ENCODE data around the gene WASL.

The WASL gene

DNA sequence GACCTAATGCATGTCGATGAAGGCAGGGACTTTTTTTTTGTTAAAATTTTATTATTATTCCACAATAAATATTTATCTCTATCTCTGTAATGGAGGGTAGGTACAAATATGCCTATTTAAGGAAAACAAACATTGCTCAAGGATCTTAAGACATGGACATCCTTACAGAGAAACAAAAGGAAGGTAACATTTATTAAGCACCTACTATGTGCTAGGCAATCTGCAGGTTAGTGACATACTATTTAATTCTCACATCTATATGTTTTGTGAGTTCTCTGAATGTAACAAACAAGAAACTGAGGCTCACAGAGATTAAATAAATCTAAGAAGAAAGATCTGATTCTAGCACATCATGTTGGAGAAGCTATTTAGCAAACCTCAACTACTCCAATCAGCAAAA is 61.1 kb downstream of the WASL start:
- DNase-seq = no peak

- DNase-seq = no peak
Measured at GRCh38 chr7:123687161-123687560, 61.6 kb downstream of the WASL start.

GRCh38 chr7:123682690-123683089 is 66.1 kb downstream of the WASL start:
- no peak for DNase-seq

DNA sequence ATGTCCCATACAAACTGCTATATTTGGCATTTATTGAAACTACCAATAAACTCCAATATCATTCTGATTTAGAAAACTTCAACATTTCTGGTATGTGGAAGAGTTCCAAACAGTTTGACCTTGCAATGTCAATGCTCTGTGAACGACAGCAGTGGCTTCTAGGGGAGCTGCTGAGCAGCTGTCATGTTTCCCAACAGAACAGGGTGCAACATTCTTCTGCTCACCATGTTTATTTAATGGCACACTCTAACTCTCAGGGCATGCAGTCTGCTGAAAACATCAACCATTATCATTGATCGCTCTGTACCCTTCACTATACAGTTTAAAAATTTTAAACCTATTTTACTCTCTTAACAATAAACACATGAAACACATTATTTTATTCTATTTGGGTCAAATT is 67.2 kb downstream of the WASL start:
- DNase-seq = no peak

GRCh38 chr7:123680580-123680979 is 68.2 kb downstream of the WASL start:
- DNase-seq = no peak

GRCh38 chr7:123679614-123680013 is 69.2 kb downstream of the WASL start:
- DNase-seq = no peak

GRCh38 chr7:123677061-123677715 is 71.6 kb downstream of the WASL start:
- DNase-seq = no peak

DNA sequence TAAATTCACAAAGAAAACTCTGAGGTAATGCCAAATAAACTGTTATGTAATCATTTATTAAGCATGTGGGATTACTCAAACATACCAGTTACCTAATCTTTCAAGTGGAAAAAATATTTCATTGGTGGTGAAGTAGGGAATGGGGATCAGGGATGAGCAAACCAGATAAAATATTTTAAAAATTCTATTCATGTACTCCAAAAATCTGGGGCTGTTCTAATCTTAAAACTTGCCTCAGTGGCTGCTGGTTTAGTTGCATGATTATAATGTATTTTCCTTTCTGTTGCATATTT is 73.7 kb downstream of the WASL start:
- no peak for DNase-seq

- DNase-seq = no peak
Measured at GRCh38 chr7:123674399-123675180, 74.2 kb downstream of the WASL start.

DNA sequence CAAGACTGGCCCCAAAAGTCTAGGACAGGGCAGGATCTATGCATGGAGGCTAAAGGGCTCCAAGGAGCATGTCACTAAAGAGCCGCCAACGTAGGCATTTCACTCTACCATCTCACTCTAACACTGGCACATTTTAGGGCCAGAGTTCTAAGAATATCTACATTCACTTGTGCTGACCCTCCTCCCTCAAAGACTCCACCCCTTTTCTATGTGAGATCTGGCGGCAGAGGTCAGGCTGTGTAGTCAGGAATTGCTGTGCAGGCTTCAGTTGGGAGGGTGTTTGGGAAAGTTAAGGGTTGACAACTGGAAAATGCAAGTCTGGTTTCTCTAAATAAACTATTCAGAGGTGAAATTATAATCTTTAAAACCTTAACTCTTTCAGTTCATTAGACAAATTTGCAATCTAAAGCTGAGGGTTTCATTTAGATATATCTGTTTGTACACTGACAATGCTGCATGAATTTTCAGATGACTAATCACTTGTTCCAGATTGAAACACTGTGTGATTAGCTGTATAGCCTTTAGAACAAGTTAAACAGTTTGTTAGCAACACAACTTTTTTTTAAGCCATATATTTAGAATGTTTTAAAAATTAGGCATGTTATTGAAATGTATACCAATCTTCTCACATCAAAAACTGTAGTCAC is 74.9 kb downstream of the WASL start:
- no peak for DNase-seq

DNA sequence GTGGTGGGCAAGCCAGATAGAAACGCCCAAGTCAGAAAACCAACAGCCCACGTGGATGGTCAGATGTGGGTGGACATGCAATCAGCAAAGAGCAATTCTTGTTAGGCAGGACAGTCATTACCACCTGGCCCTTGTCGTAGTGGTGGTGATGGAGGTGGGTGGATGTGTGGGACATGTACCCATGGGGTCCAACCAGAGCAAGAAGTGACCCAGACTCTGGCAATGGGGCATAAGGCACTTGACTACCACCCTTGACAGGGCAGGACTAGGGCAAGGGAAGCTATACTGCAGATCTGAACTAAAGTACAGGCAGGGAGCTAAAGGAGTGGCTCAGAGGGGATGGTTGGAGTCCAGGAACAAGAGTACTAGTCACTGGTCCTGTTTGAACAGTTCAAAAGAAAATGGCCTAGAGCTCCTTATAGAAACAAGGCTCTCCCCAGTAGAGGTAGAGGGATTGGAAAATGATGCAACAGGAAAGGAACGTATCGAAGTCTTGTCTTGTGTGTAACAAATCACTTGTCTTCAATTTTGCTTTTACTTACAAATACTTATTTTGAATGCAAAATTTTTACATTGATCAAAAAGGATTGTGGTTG is 75.6 kb downstream of the WASL start:
- DNase-seq = no peak

DNA sequence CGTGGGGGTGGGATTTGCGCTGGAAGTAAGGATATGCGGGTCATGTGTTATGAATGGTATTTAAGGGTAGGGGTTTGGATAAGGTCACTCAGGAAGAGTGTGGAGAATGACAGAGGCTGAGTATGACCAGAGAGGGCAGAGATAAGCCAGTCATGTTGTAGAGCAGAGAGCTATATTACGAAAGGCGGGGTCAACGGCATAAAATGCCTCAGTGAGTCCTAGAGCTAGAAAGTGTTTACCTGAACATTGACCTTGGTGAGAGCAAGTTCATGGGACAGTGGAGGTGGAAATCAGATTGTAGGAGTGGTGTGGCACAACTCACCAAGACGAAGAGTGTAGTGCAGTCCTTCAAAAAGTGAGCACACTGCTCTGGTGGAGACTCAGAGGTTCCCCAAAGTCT is 79.3 kb downstream of the WASL start:
- no peak for DNase-seq

GRCh38 chr7:123666492-123666891 is 82.3 kb downstream of the WASL start:
- DNase-seq = no peak

- no peak for DNase-seq
Measured at GRCh38 chr7:123665896-123666295, 82.9 kb downstream of the WASL start.

GRCh38 chr7:123665157-123665556 is 83.6 kb downstream of the WASL start:
- no peak for DNase-seq

- no peak for DNase-seq
Measured at GRCh38 chr7:123663200-123663599, 85.6 kb downstream of the WASL start.

DNA sequence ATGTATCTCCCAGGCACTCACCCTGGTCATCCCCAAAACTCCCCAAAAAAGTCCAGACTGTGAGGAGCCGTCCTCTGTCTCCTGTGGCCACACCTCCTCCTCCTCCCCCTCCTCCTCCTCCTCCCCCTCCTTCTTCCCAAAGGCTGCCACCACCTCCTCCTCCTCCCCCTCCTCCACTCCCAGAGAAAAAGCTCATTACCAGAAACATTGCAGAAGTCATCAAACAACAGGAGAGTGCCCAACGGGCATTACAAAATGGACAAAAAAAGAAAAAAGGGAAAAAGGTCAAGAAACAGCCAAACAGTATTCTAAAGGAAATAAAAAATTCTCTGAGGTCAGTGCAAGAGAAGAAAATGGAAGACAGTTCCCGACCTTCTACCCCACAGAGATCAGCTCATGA is 86.0 kb downstream of the WASL start:
- DNase-seq = no peak

GRCh38 chr7:123662293-123662692 is 86.5 kb downstream of the WASL start:
- no peak for DNase-seq

DNA sequence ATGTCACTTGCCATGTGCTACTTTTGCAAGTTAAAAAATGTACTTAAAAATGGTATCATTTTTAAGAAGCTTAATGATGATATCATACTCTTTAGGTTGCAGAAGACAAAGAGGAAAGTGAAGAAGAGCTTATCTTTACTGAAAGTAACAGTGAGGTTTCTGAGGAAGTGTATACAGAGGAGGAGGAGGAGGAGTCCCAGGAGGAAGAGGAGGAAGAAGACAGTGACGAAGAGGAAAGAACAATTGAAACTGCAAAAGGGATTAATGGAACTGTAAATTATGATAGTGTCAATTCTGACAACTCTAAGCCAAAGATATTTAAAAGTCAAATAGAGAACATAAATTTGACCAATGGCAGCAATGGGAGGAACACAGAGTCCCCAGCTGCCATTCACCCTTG is 87.0 kb downstream of the WASL start:
- DNase-seq = no peak

DNA sequence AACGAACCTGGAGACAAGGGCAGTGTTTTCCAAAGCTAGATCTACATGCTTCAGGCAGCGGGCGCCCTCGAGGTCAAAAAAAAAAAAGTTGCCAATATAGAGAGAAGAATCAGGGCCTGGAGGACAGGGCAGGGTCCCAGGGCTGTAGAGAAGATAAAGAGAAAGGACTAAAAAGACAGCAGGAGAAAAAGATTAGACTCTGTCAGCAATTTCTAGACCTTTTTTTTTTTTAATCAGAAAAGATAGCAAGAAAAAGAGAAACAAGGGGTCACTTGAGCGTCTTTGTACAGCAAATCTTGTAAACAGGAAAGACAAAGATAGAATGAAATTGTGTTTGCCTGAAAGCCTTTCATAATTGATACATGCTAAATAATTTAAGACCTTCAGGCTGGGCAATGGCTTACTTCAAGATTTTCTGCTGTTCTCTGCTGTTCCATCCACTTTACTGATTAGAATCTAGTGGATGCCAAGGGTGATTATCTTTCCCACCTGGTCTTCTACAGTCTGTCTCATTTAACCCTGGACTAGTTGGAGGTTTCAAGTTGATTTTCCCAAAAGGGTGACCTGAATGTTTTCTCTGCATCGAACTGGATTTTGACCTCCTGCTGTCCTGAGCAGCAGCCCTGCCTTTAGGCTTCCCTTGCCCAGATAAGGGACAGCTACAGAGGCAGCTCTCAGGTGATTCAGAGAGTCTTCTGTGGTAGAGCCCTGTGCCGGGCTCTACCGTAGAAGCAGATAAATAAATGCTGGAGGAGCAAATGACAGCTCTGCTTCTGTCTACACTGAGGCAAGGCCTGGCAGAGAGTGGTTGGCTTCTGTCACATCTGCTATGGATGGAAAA is 88.1 kb downstream of the WASL start:
- DNase-seq = no peak

- no peak for DNase-seq
Measured at GRCh38 chr7:123658023-123658422, 90.8 kb downstream of the WASL start.

GRCh38 chr7:123657304-123657685 is 91.5 kb downstream of the WASL start:
- DNase-seq = no peak
